GM18873 (cell line): ENCODE data around the gene RILP.

Source experiments
- ATAC-seq: cut with Tn5 transposase; IDR thresholded peaks from one replicate; pipeline ENCODE4 v1.9.1; 2021; ENCODE audit warnings: mild to moderate bottlenecking, moderate library complexity, moderate number of reproducible peaks; ENCODE audit not compliant: unreplicated experiment, low FRiP score

The RILP gene

GRCh38 chr17:1607971-1608320 is 41.7 kb downstream of the RILP start:
- ATAC-seq: no peak

DNA sequence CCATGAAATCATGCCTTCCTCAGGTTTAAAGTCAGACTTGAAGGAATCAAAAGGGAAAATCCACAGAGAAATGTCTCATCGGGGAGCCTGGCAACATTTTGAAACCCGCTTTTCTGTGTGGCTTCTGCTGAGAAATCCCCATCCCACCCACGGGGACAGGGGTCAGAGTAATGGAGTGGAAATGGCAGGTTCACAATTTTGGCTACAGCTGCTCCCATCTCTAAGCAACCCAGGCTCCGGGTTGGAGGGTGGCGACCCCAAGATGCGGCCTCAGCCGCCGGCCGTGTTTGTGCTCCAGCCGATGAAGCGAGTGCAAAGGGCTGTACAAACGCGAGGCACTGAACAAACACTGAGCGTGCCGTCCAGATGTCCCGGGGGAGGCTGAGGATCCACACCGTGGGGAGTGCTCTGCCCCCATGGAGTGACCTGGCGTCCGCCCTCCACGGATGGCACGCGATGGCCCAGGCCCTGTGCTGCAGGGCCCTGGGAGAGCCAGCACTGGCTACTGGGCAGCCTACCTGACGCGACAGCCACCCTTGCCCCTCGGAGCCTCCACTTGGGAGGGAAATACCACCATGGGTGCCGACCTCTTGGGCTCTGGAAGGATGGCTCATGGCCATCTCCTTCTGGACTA is 43.2 kb downstream of the RILP start:
- no peak for ATAC-seq

DNA sequence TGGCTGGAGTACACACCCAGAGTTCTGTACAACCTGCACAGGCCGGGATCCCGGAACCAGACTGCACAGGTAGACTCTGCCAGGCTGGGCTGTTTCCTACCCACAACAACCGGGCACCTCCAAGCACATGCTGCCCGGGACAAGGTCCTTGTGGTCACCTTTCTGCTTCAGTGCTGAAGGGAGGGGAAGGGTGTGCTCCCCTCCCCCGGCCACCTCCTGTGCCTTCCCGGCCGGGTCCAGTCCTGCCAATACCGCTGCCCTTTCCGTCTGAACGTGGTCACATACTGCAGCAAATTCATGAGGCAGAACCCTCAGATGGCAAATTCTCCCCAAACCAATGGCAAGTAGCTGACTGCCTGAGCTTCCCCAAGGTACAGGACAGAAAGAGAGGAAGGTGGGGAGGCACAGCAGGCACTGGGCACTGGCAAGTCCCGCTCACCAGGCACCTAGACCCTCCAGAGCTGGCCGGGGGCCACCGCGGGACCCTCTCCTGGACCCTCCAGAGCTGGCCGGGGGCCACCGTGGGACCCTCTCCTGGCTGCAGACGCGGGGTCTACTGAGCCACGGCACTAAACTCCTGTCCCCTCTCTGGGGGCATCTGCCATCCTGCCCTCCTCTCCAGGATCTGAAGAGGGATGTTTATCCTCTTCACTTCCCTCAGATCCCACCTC is 43.9 kb downstream of the RILP start:
- ATAC-seq: no peak

DNA sequence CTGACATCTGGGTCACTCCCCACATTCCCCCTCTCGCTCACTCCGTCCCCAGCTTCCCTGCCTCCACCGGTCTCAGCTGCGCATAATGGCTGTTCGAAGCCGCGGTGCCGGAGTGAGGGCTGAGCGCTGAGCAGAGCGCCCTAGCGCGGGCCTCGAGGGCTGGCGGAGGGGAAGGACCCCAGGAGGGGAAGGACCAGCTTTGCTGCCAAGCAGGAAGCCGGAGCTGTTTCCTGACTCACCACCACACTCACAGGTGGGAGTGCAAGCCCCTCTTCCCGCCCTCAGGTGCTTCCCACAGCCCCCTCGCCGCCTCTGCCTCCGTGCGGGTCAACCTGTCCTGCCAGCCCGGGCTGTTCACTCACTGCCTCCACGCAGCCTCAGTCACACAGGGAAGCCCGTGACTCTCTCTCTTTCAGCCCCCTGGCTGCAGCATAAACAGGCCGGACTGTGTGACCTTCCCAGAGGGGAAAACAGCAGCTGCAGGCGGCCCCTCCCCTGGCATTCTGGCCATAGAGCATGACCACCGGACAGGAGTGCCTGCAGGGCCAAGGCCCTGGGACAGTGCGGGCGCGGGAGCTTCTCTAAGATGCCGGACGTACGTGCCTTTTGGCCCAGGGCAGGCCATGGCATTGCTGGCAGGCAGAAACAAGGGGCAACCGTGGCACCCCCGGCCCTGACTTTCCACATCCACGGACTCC is 44.7 kb downstream of the RILP start:
- no peak for ATAC-seq

DNA sequence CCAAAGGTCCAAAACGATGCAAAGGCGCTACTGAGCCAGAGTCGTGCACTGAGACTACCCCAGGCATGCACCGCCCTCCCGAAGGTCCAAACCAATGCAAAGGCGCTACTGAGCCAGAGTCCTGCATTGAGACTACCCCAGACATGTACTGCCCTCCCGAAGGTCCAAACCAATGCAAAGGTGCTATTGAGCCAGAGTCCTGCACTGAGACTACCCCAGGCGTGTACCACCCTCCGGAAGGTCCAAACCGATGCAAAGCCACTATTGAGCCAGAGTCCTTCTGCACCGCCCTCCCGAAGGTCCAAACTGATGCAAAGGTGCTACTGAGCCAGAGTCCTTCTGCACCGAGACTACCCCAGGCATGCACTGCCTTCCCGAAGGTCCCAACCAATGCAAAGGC is 48.1 kb downstream of the RILP start:
- ATAC-seq: no peak

GRCh38 chr17:1598399-1599095 is 51.1 kb downstream of the RILP start:
- ATAC-seq: no peak

DNA sequence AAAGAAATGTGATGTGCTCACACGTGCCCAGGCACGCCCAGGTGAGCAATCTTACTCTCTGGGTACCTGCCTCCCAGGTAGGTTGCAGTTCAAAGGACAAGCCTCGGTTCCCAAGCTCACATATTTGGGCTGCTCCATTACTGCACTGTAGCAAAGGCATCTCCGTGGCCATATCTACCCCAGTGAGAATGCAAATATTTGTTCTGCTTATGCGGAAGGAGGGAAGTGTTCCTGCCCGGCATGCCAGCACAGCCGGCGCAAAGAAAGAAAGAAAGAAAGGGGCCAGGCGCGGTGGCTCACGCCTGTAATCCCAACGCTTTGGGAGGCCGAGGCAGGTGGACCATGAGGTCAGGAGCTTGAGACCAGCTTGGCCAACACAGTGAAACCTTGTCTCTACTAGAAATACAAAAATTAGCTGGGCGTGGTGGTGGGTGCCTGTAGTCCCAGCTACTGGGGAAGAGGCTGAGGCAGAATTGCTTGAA is 51.8 kb downstream of the RILP start:
- no peak for ATAC-seq
